Ovary (tissue), 9 donors: Measurements from ENCODE around the gene PLEKHA7. TPM values are rescaled to one million over a fixed set of nuclear protein-coding genes. Genes with fewer than 3 reads are reported as not detected.

Experiments
- DNase-seq, 5 donors: peaks; one replicate each; pipeline ENCODE4 v3.0.0-alpha.2; 2019 to 2020
- H3K27ac ChIP-seq, 2 donors: fragments of 200-600 bp; one replicate each; pipeline versions ENCODE4 v1.5.1 to v1.8.0; 2019 to 2022
- H3K27me3 ChIP-seq: fragments of 200-600 bp; one replicate; pipeline ENCODE4 v1.8.0; 2022
- H3K36me3 ChIP-seq: fragments of 200-600 bp; sonication (generic); one replicate; pipeline ENCODE4 v1.5.1; 2019
- H3K4me1 ChIP-seq: one replicate; pipeline ENCODE4 v1.8.1; 2013; ENCODE audit warnings: mild to moderate bottlenecking, moderate library complexity; ENCODE audit not compliant: insufficient read depth
- H3K4me3 ChIP-seq: fragments of 200-600 bp; sonication (generic); one replicate; pipeline ENCODE4 v1.5.1; 2017
- H3K9me3 ChIP-seq, 2 donors: fragments of 200-600 bp in 1 of 2; sonication (generic) in 1 of 2; one replicate each; pipeline versions ENCODE4 v1.5.1 to v1.8.1; 2013 to 2019; ENCODE audit warnings: mild to moderate bottlenecking in 1 of 2, moderate library complexity in 1 of 2
- EP300 ChIP-seq: sonication (generic); formaldehyde crosslinking; IDR thresholded peaks from one replicate; pipeline ENCODE4 v1.6.1; 2017; ENCODE audit warnings: antibody characterized with exemption
- POLR2A ChIP-seq: fragments of 450-650 bp; IDR thresholded peaks from one replicate; pipeline ENCODE4 v1.6.1; 2017; ENCODE audit warnings: antibody characterized with exemption, mild to moderate bottlenecking, moderate library complexity
- WGBS, 3 donors: extraction: QIAGEN DNeasy Blood & Tissue Kit in 1 of 3; methylation state at CpG; one replicate each; pipeline versions ENCODE4 v1.1.5 to v1.1.7; 2013 to 2017; 5-methylcytosine and 5-hydroxymethylcytosine counted together
- intact Hi-C, 4 donors: fragments of 100-400 bp; cut with DNase I; formaldehyde crosslinking; loops; one replicate each; pipeline versions ENCODE4 v1.11.0 to v1.15.1; 2022 to 2023
- polyA plus RNA-seq, 2 donors: library from polyadenylated mRNA; stranded (reverse); fragments of 200-250 nt in 1 of 2; fragments of 350-450 nt in 1 of 2; fragmentation: Illumina TruSeq in 1 of 2; extraction: RNeasy Lipid Tissue Mini Kit (QIAGEN cat#74804) in 1 of 2; gene quantifications; one replicate each; pipeline ENCODE4 v1.2.3, GENCODE V29; 2013 to 2014
- total RNA-seq, 7 donors: library from RNA; depleted of rRNA in 2 of 7; stranded (reverse); fragments of >200 nt in 2 of 7; fragmentation: NEBNext Ultra II Directional in 3 of 7; extraction: Animal tissue kit (Norgen Biotek cat#: 25700) in 3 of 7; gene quantifications; one replicate each; pipeline versions ENCODE4 v1.1.0 to v1.2.4, GENCODE V29; 2016 to 2023
- TF ChIP-seq, protein P1 (sequence below), 3 donors: fragments of 450-650 bp in 2 of 3; fragments of 200-600 bp in 1 of 3; IDR thresholded peaks; one replicate each; pipeline versions ENCODE4 v1.5.1 to v1.8.0; 2016 to 2022; ENCODE audit warnings: antibody characterized with exemption in 3 of 3, mild to moderate bottlenecking in 1 of 3
- donor health status: DM: no; HTN: no; CAD: no; lungs with moderate emphysema.
- donor health status: DM: no; HTN: no; CAD: no.
- donor health status: Bipolar disorder and iron deficiency.
- donor health status: DM: yes; HTN: yes; CAD: no.
- donor health status: DM: no; HTN: no; CAD: no.
- donor health status: DM: yes; HTN: yes; CAD: no.

The PLEKHA7 gene
- total and polyA plus RNA-seq, 9 donors, result 9.6 to 29.5 (median 15.9) TPM

DNA sequence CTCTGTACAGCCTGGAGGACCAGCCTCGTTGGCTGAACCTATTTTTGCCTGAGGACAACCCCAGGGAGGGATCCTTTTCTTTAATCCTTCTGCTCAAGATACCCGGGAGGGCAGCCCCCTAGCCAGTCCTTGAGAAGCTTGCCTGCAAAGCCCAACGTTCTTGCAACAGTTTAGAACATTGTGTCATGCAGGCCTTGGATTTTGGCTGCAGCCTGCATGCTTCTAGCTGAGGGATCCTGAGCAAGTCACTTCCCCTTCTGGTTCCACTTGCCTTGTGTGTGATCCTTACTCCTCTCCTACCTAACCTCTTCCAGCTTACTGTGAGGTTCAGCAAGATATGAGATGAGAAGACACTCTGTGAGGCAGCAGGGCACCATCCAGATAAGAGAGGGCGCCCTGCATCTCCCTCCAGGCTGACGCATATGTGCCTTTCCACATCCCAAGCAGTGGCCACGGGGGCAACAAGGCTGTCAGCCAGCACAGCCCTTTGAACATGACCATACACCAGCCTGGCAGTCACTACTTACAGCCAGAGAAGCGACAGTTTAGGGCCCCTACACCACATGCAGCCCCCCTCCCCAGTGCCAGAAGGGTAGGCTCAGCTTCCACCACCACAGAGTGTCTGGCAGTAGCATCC is 199.7 kb downstream of the PLEKHA7 start:
- Histone ChIP-seq H3K9me3 (no peaks in the 10 kb centered on the region), H3K27me3 (no peaks in the 10 kb centered on the region), H3K4me3 (no peak overlapping the region), H3K4me1 (no peaks in the 10 kb centered on the region), H3K27ac (no peak overlapping the region), H3K36me3 (no peaks in the 10 kb centered on the region)
- TF ChIP-seq EP300 (no peak), POLR2A (no peak)
- TF ChIP-seq, protein P1, sequence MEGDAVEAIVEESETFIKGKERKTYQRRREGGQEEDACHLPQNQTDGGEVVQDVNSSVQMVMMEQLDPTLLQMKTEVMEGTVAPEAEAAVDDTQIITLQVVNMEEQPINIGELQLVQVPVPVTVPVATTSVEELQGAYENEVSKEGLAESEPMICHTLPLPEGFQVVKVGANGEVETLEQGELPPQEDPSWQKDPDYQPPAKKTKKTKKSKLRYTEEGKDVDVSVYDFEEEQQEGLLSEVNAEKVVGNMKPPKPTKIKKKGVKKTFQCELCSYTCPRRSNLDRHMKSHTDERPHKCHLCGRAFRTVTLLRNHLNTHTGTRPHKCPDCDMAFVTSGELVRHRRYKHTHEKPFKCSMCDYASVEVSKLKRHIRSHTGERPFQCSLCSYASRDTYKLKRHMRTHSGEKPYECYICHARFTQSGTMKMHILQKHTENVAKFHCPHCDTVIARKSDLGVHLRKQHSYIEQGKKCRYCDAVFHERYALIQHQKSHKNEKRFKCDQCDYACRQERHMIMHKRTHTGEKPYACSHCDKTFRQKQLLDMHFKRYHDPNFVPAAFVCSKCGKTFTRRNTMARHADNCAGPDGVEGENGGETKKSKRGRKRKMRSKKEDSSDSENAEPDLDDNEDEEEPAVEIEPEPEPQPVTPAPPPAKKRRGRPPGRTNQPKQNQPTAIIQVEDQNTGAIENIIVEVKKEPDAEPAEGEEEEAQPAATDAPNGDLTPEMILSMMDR (IDR thresholded peaks at IDR 0.05), result no peak
- DNase-seq, result no peak
- intact Hi-C loops, result loop anchor here in 2 of 4 donors (5.0 to 10.0 kb wide), 2 partner anchors 110 to 248 kb away; no protein-coding TSS in a partner anchor
- 79 to 84% (median 82%) methylated on average over 7 of the region's 7 CpGs for WGBS, 3 donors

DNA sequence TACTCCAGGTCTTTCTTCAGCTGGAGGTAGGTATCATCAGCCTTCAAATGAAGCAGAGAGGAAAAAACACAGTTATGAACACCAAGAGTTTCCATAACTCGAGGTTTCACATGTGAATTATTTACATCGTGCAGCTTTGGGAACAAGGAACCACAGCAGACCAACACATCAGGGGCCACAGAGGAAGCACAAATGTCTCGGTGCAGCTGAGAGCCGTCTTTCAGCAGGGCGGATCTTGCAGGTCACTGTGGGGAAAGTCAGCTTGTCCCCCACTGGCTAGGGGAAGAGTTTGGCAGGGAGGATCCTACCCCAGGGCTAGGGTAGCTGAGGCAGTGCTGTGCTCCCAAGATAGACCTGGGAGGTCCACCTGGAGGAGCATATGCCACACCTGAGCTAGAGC is 201.1 kb downstream of the PLEKHA7 start:
- no peaks in the 10 kb centered on the region for H3K27me3 ChIP-seq
- TF ChIP-seq EP300, result no peak
- TF ChIP-seq POLR2A, result no peak
- TF ChIP-seq, protein P1 (IDR thresholded peaks at IDR 0.05), result no peak
- H3K27ac ChIP-seq, result no peak overlapping the region
- no peaks in the 10 kb centered on the region for H3K36me3 ChIP-seq
- WGBS, 3 donors, result 87 to 94% (median 90%) methylated on average over 5 of the region's 5 CpGs
- intact Hi-C loops, result loop anchor here in 1 of 4 donors (10.0 kb wide), 1 partner anchor 112 kb away; no protein-coding TSS in a partner anchor
- H3K4me1 ChIP-seq, result no peaks in the 10 kb centered on the region
- H3K9me3 ChIP-seq, result no peaks in the 10 kb centered on the region
- no peak for DNase-seq
- no peak overlapping the region for H3K4me3 ChIP-seq

DNA sequence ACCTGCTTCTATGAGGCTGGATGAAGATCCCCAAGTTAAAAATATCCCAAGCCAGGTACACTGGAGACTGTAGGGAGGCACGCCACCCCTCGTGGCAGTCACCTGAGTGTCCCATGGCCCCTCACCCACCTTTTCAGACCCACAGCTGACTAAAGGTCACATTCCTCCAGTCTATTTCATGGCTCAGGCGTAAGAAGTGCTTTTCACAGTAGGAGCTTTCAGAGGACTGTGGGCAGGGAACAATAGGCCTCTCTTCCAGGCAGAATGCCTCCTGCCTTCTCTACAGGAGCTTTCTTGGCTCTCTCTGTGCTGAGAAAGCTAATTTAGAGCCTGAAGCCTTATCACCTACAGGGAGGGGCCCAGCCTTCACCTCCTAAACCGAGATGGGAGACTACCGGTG is 201.9 kb downstream of the PLEKHA7 start:
- Histone ChIP-seq H3K4me1 (no peaks in the 10 kb centered on the region), H3K27me3 (no peaks in the 10 kb centered on the region), H3K4me3 (no peak overlapping the region), H3K27ac (no peak overlapping the region), H3K9me3 (no peaks in the 10 kb centered on the region), H3K36me3 (no peaks in the 10 kb centered on the region)
- WGBS, 3 donors, result 66 to 73% (median 70%) methylated on average over 5 of the region's 5 CpGs
- TF ChIP-seq EP300, result no peak
- TF ChIP-seq POLR2A, result no peak
- TF ChIP-seq, protein P1 (IDR thresholded peaks at IDR 0.05), result no peak
- intact Hi-C loops, result loop anchor here in 1 of 4 donors (10.0 kb wide), 1 partner anchor 113 kb away; no protein-coding TSS in a partner anchor
- no peak for DNase-seq

DNA sequence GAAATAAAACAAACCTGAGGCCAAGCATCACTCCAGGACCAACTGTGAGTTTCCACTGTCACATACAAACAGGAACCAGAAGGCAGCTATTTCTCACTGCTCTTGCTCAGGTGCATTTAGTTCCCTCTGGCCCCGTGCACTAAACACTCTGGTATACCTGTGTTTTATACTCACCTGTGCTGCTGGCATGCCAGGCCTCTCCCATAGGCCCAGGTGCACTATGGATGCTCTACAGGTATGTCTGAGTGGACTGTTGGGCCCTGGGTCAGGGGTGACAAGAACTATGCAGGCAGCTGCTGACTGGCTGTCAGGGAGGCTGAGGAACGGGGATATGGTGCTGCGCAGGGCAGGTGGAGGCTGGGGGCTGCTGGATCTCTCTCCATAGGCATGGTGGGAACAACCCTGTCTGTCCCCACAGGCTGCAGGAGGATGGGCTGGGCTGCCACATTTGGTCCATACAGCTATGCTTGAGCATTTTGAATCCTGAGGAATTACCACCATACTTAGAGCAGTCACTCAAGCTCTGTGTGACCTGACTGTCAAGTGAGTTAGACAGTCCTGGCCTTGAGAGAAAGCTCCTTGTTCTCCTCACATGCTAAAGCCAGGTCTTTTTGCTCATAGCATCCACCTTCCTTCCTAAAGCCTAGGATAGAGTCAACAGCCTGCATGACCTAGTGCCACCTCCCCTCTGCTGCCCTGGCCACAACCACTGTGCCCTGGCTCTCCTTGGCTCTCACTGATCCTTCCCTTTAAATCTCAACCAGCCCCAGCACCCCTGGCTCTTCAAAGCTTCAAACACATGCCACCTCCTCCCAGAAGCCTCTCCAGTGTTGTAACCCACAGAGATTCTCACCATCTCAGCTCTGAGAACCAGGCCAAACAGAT is 202.8 kb downstream of the PLEKHA7 start:
- Histone ChIP-seq H3K9me3 (no peaks in the 10 kb centered on the region), H3K27ac (no peak overlapping the region), H3K4me1 (no peaks in the 10 kb centered on the region), H3K4me3 (no peak overlapping the region), H3K36me3 (no peaks in the 10 kb centered on the region), H3K27me3 (no peaks in the 10 kb centered on the region)
- intact Hi-C loops, result loop anchor here in 1 of 4 donors (10.0 kb wide), 1 partner anchor 113 kb away; no protein-coding TSS in a partner anchor
- 92 to 96% (median 94%) methylated on average over 1 to 3 of the region's 3 CpGs for WGBS, 3 donors
- DNase-seq, result no peak
- TF ChIP-seq POLR2A, result no peak
- no peak for TF ChIP-seq EP300
- TF ChIP-seq, protein P1 (IDR thresholded peaks at IDR 0.05), result no peak
